CD14-positive monocyte (primary cell): ENCODE measurements around the gene JADE1. TPM values are rescaled to one million over a fixed set of nuclear protein-coding genes. Genes with fewer than 3 reads are reported as not detected.

Experiments
- DNase-seq, 3 donors: peaks; one replicate each; pipeline ENCODE4 v3.0.0-alpha.2; 2011 to 2022
- H2AFZ ChIP-seq: 2 replicates; pipeline ENCODE4 v1.6.0; 2012; ENCODE audit warnings: mild to moderate bottlenecking, low read depth, low read length, inconsistent platforms; ENCODE audit not compliant: insufficient read depth, poor library complexity, severe bottlenecking
- H3K27ac ChIP-seq, 2 donors: 1 replicate in 1 of 2; 2 replicates in 1 of 2; pipeline ENCODE4 v1.5.1; 2012 to 2013; ENCODE audit warnings: low read length in 2 of 2, control low read depth in 1 of 2, inconsistent platforms in 1 of 2, low read depth in 1 of 2, mild to moderate bottlenecking in 1 of 2
- H3K27me3 ChIP-seq, 2 donors: one replicate each; pipeline versions ENCODE4 v1.6.0 to v1.6.1; 2011 to 2013; ENCODE audit warnings: low read length in 2 of 2; ENCODE audit not compliant: control insufficient read depth in 2 of 2, insufficient read depth in 2 of 2
- H3K36me3 ChIP-seq, 2 donors: replicated peaks in 1 of 2; 1 replicate in 1 of 2; 2 replicates in 1 of 2; pipeline versions ENCODE4 v1.5.1 to v1.6.1; 2012 to 2013; ENCODE audit warnings: low read length in 2 of 2, control low read depth in 1 of 2, inconsistent platforms in 1 of 2, mild to moderate bottlenecking in 1 of 2; ENCODE audit not compliant: insufficient read depth in 2 of 2, control insufficient read depth in 1 of 2
- H3K4me1 ChIP-seq, 2 donors: 1 replicate in 1 of 2; 2 replicates in 1 of 2; pipeline versions ENCODE4 v1.5.1 to v1.6.1; 2012 to 2013; ENCODE audit warnings: low read length in 2 of 2, control low read depth in 1 of 2, inconsistent platforms in 1 of 2, mild to moderate bottlenecking in 1 of 2, moderate library complexity in 1 of 2; ENCODE audit not compliant: insufficient read depth in 2 of 2, control insufficient read depth in 1 of 2
- H3K4me2 ChIP-seq: replicated peaks from 2 replicates; pipeline ENCODE3; 2012; ENCODE audit warnings: low read length, moderate library complexity, mild to moderate bottlenecking; ENCODE audit not compliant: poor library complexity, severe bottlenecking; ENCODE audit errors: extremely low read depth
- H3K4me3 ChIP-seq, 3 experiments: fragments of 200-600 bp in 1 of 3; sonication (generic) in 1 of 3; replicated peaks in 1 of 3; 1 replicate in 2 of 3; 2 replicates in 1 of 3; pipeline ENCODE4 v1.5.1; 2011 to 2013; ENCODE audit warnings: low read length in 3 of 3, mild to moderate bottlenecking in 3 of 3, control low read depth in 2 of 3, low read depth in 2 of 3, inconsistent platforms in 1 of 3, moderate library complexity in 1 of 3
- H3K79me2 ChIP-seq: 2 replicates; pipeline ENCODE4 v1.6.0; 2012; ENCODE audit warnings: mild to moderate bottlenecking, control low read depth, inconsistent platforms, low read length, moderate library complexity; ENCODE audit not compliant: insufficient read depth
- H3K9ac ChIP-seq: 2 replicates; pipeline ENCODE4 v1.6.0; 2017; ENCODE audit warnings: low read length, mild to moderate bottlenecking; ENCODE audit not compliant: insufficient read depth, poor library complexity, severe bottlenecking
- H3K9me3 ChIP-seq, 2 donors: replicated peaks in 1 of 2; 1 replicate in 1 of 2; 2 replicates in 1 of 2; pipeline versions ENCODE4 v1.5.1 to v1.6.1; 2012 to 2013; ENCODE audit warnings: low read length in 2 of 2, control low read depth in 1 of 2; ENCODE audit not compliant: control insufficient read depth in 1 of 2, insufficient read depth in 1 of 2
- H4K20me1 ChIP-seq: 2 replicates; pipeline ENCODE4 v1.6.0; 2012; ENCODE audit warnings: mild to moderate bottlenecking, low read length, control low read depth, moderate library complexity; ENCODE audit not compliant: insufficient read depth
- H3K27ac Mint-ChIP-seq, 7 donors: one replicate each; pipeline ENCODE4 v1.8.0; 2020; ENCODE audit warnings: mild to moderate bottlenecking in 7 of 7, mixed read lengths in 7 of 7, moderate library complexity in 6 of 7, inconsistent platforms in 2 of 7
- H3K27me3 Mint-ChIP-seq, 3 donors: one replicate each; pipeline ENCODE4 v1.8.0; 2021 to 2022; ENCODE audit warnings: low read depth in 3 of 3, mild to moderate bottlenecking in 3 of 3, mixed read lengths in 3 of 3, moderate library complexity in 3 of 3, inconsistent platforms in 1 of 3
- H3K36me3 Mint-ChIP-seq, 2 donors: one replicate each; pipeline ENCODE4 v1.8.0; 2020; ENCODE audit warnings: mixed read lengths in 2 of 2, inconsistent platforms in 1 of 2, mild to moderate bottlenecking in 1 of 2
- H3K4me1 Mint-ChIP-seq: one replicate; pipeline ENCODE4 v1.8.0; 2020; ENCODE audit warnings: mild to moderate bottlenecking, mixed read lengths
- H3K4me3 Mint-ChIP-seq, 2 donors: one replicate each; pipeline ENCODE4 v1.8.0; 2020; ENCODE audit warnings: mild to moderate bottlenecking in 2 of 2, mixed read lengths in 2 of 2, moderate library complexity in 1 of 2
- H3K9me3 Mint-ChIP-seq, 7 donors: one replicate each; pipeline ENCODE4 v1.8.0; 2020 to 2022; ENCODE audit warnings: mixed read lengths in 7 of 7, mild to moderate bottlenecking in 6 of 7, moderate library complexity in 6 of 7, inconsistent platforms in 2 of 7
- CTCF ChIP-seq: fragments of 200-600 bp; IDR thresholded peaks from one replicate; pipeline ENCODE4 v1.8.0; 2022; ENCODE audit warnings: antibody characterized with exemption, mild to moderate bottlenecking
- WGBS: methylation state at CpG from one replicate; pipeline ENCODE4 v1.1.5; 2013; ENCODE audit warnings: missing lambda C conversion rate; ENCODE audit not compliant: insufficient coverage; 5-methylcytosine and 5-hydroxymethylcytosine counted together
- intact Hi-C, 2 donors: fragments of 100-400 bp; cut with micrococcal nuclease; formaldehyde crosslinking; loops; one replicate each; pipeline versions ENCODE4 v1.15.0 to v1.15.1; 2023
- polyA plus RNA-seq, 3 donors: library from polyadenylated mRNA; depleted of rRNA in 1 of 3; unstranded in 2 of 3; stranded (reverse) in 1 of 3; fragments of 300-500 nt in 2 of 3; fragments of >200 nt in 1 of 3; fragmentation: Illumina TruSeq in 2 of 3; gene quantifications; 1 replicate in 2 of 3; 2 replicates in 1 of 3; pipeline ENCODE4 v1.2.3, GENCODE V29; 2012 to 2021

The JADE1 gene
- polyA plus RNA-seq, 3 donors: 7.3 to 12.8 (median 12.3) TPM

- Mint-ChIP-seq H3K27me3 (no peaks in the 10 kb centered on the region), H3K27ac (peak overlapping the region in 5 of 7 donors; percentile 24 to 83 (median 68)), H3K9me3 (peaks cover 0 to 1% (median 0%) of the 10 kb centered on the region in 7 donors), H3K4me1 (peaks cover 14% of the 10 kb centered on the region), H3K36me3 (peaks cover 82 to 92% of the 10 kb centered on the region in 2 donors), H3K4me3 (no peak overlapping the region)
- TF ChIP-seq CTCF: no peak
- Histone ChIP-seq H3K27ac (peak overlapping the region in 1 of 2 donors; percentile 55), H3K36me3 (peaks cover 80 to 98% of the 10 kb centered on the region in 2 donors), H2AFZ (no peak overlapping the region), H3K4me2 (no peak overlapping the region), H3K9me3 (no peaks in the 10 kb centered on the region), H4K20me1 (no peaks in the 10 kb centered on the region), H3K27me3 (no peaks in the 10 kb centered on the region), H3K9ac (no peak overlapping the region), H3K4me1 (peaks cover 4 to 8% of the 10 kb centered on the region in 2 donors), H3K4me3 (no peak overlapping the region), H3K79me2 (peaks cover 14% of the 10 kb centered on the region)
- DNase-seq: no peak
- 0% methylated on average over 2 of the region's 6 CpGs for WGBS
- intact Hi-C loops: no loop called here
Observed at GRCh38 chr4:128854433-128854832, 44.9 kb downstream of the JADE1 start.

- peaks cover 17% of the 10 kb centered on the region for H3K4me1 Mint-ChIP-seq
- H3K9ac ChIP-seq: no peak overlapping the region
- H3K9me3 ChIP-seq: no peaks in the 10 kb centered on the region
- intact Hi-C loops: no loop called here
- H3K9me3 Mint-ChIP-seq: peaks cover 0 to 1% (median 0%) of the 10 kb centered on the region in 7 donors
- H3K4me1 ChIP-seq: peaks cover 4 to 8% of the 10 kb centered on the region in 2 donors
- WGBS: 94% methylated on average over 6 of the region's 7 CpGs
- peaks cover 69 to 98% of the 10 kb centered on the region in 2 donors for H3K36me3 ChIP-seq
- H3K27ac ChIP-seq: no peak overlapping the region
- no peaks in the 10 kb centered on the region for H4K20me1 ChIP-seq
- H3K4me2 ChIP-seq: no peak overlapping the region
- peaks cover 83 to 92% of the 10 kb centered on the region in 2 donors for H3K36me3 Mint-ChIP-seq
- H2AFZ ChIP-seq: no peak overlapping the region
- no peak for TF ChIP-seq CTCF
- H3K27me3 ChIP-seq: no peaks in the 10 kb centered on the region
- H3K4me3 ChIP-seq: no peak overlapping the region
- H3K27me3 Mint-ChIP-seq: no peaks in the 10 kb centered on the region
- H3K79me2 ChIP-seq: peaks cover 14% of the 10 kb centered on the region
- no peak overlapping the region for H3K4me3 Mint-ChIP-seq
- H3K27ac Mint-ChIP-seq: no peak overlapping the region
- DNase-seq: no peak
Observed at GRCh38 chr4:128855621-128856020, 46.1 kb downstream of the JADE1 start.
